Panc1 (cell line): ENCODE measurements around the gene SEC16A.

Source experiments
- POLR2AphosphoS5 ChIP-seq: IDR thresholded peaks from 2 replicates; pipeline ENCODE4 v1.6.1; 2012; ENCODE audit warnings: mild to moderate bottlenecking, low read depth, low read length, moderate library complexity
- SIN3A ChIP-seq: IDR thresholded peaks from 2 replicates; pipeline ENCODE4 v1.6.1; 2012; ENCODE audit warnings: low read depth, mild to moderate bottlenecking, low read length, moderate library complexity, borderline replicate concordance; ENCODE audit not compliant: insufficient read depth
- TCF7L2 ChIP-seq: IDR thresholded peaks from 2 replicates; pipeline ENCODE4 v1.6.1; 2011; ENCODE audit warnings: mild to moderate bottlenecking, low read depth, low read length, inconsistent platforms
- TF ChIP-seq, protein P1 (sequence below): fragments of 450-650 bp; IDR thresholded peaks from 2 replicates; pipeline ENCODE4 v1.5.1; 2017; ENCODE audit warnings: mild to moderate bottlenecking
- TF ChIP-seq, protein P2 (sequence below), 2 experiments: IDR thresholded peaks; 2 replicates each; pipeline ENCODE4 v1.6.1; 2011 to 2012; ENCODE audit warnings: low read depth in 2 of 2, control low read depth in 1 of 2, low read length in 1 of 2, mild to moderate bottlenecking in 1 of 2, moderate library complexity in 1 of 2; ENCODE audit not compliant: insufficient read depth in 1 of 2

DNA sequence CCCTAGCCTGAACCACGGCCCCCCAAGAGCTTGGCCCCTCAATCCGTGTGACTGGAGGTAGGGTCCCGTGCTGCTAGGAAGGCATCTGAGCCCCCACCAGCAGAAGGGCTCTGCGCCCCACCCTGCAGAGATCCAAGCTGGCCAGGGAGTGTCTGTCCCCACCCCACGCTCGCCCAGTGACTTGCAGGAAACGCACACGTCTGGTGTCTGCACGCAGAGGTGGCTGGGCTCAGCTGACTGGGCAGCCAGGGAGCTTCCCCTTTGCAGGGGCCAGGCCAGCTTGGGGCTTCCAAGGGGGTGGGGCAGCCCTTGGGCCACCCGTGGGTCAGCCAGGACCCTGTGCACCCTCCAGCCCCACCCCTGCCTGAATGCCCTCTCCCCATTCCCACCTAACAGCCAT lies 38.7 kb upstream of the SEC16A start:
- TF ChIP-seq, protein P1, sequence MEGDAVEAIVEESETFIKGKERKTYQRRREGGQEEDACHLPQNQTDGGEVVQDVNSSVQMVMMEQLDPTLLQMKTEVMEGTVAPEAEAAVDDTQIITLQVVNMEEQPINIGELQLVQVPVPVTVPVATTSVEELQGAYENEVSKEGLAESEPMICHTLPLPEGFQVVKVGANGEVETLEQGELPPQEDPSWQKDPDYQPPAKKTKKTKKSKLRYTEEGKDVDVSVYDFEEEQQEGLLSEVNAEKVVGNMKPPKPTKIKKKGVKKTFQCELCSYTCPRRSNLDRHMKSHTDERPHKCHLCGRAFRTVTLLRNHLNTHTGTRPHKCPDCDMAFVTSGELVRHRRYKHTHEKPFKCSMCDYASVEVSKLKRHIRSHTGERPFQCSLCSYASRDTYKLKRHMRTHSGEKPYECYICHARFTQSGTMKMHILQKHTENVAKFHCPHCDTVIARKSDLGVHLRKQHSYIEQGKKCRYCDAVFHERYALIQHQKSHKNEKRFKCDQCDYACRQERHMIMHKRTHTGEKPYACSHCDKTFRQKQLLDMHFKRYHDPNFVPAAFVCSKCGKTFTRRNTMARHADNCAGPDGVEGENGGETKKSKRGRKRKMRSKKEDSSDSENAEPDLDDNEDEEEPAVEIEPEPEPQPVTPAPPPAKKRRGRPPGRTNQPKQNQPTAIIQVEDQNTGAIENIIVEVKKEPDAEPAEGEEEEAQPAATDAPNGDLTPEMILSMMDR, result no peak
- no peak for TF ChIP-seq POLR2AphosphoS5
- TF ChIP-seq, protein P2, sequence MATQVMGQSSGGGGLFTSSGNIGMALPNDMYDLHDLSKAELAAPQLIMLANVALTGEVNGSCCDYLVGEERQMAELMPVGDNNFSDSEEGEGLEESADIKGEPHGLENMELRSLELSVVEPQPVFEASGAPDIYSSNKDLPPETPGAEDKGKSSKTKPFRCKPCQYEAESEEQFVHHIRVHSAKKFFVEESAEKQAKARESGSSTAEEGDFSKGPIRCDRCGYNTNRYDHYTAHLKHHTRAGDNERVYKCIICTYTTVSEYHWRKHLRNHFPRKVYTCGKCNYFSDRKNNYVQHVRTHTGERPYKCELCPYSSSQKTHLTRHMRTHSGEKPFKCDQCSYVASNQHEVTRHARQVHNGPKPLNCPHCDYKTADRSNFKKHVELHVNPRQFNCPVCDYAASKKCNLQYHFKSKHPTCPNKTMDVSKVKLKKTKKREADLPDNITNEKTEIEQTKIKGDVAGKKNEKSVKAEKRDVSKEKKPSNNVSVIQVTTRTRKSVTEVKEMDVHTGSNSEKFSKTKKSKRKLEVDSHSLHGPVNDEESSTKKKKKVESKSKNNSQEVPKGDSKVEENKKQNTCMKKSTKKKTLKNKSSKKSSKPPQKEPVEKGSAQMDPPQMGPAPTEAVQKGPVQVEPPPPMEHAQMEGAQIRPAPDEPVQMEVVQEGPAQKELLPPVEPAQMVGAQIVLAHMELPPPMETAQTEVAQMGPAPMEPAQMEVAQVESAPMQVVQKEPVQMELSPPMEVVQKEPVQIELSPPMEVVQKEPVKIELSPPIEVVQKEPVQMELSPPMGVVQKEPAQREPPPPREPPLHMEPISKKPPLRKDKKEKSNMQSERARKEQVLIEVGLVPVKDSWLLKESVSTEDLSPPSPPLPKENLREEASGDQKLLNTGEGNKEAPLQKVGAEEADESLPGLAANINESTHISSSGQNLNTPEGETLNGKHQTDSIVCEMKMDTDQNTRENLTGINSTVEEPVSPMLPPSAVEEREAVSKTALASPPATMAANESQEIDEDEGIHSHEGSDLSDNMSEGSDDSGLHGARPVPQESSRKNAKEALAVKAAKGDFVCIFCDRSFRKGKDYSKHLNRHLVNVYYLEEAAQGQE (IDR thresholded peaks at IDR 0.05; ENCODE audit: insufficient read depth in 1 of 2, low read depth in 2 of 2, low read length in 1 of 2), result no peak
- TF ChIP-seq SIN3A, result no peak
- no peak for TF ChIP-seq TCF7L2
